ENCODE data around the gene KRTAP12-4.
"Not testable (repeated sequence)": the region's sequence is repeated elsewhere in the genome, so short reads cannot be mapped to it uniquely, and the experiment has no call there.

Gene KRTAP12-4

DNA sequence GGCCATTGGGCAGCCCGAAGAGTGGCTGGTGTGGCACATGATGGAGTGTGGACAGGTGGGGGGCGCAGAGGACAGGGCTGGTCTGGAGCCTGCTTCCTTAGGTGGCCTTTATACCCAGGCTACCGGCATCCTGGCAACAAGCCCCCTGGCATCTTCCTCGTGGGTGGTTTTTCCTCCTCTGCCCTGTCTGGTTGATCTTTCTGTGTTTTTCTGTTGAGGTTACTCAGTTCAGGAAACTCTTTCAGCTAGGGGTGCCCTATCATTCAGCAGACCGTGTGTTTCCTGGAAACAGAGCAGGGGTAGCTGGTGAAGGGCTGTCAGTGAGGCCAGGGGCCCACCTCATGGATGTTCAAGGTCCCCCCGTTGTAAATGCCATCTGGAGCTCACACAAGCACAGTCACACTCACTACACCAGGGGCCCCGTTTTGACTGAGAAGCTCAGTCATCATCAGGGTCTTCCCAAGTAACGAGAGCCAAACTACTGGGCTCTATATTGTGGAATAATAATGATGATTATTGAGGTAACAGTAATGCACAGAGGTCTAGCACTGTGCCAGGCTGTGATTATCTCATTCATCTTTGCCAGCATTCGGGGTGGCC, at the start of gene KRTAP12-4:
Gene KRTAP12-4, minus strand, starts transcription at position 84 of the 600 bp plus-strand sequence. Its CDS starts 45 bp downstream, at position 39.
- DNase-seq, result no peak

DNA sequence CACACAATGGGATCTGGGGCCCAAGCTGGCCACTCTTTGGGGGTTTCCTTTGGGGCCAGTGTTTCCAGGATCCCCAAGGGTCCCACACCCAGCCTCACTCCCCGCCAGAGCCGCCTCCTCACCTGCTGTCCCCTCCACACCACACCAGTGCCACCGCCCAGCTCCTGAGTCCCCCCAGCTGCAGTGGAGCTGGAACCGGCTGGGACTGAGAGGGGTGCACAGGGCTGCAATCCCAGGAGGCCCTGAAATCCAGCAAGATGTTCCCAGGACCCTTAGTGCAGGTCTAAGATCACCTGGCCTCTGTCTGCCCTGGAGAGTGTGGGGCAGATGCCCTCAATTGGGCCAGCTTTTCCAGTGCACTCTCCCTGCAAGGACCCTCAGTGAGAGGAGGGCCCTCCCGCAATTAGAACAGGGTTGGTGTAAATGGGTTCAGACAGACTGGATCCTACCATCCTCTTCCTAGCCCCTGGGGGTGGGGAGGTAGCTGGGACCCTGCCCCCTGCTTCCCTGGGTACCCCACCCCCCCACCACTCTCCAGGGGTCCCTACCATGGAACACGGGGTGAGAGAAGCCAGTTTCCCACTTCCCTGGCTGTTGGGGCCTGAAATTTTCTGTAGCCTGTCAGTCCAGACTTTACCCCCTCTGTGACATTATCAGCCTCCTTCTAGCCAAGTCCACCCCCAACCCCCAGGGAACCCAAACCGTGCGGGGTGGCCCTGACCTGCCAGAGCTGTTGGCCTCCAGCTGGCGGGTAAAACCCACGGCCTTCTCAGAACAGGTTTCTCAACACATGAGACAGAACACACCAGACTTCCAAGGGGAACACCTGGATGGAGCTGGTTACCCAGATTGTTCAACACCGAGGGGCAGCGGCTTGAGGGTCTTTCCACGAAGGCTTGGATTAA, 49.5 kb upstream of the KRTAP12-4 start:
- DNase-seq, result no peak

DNA sequence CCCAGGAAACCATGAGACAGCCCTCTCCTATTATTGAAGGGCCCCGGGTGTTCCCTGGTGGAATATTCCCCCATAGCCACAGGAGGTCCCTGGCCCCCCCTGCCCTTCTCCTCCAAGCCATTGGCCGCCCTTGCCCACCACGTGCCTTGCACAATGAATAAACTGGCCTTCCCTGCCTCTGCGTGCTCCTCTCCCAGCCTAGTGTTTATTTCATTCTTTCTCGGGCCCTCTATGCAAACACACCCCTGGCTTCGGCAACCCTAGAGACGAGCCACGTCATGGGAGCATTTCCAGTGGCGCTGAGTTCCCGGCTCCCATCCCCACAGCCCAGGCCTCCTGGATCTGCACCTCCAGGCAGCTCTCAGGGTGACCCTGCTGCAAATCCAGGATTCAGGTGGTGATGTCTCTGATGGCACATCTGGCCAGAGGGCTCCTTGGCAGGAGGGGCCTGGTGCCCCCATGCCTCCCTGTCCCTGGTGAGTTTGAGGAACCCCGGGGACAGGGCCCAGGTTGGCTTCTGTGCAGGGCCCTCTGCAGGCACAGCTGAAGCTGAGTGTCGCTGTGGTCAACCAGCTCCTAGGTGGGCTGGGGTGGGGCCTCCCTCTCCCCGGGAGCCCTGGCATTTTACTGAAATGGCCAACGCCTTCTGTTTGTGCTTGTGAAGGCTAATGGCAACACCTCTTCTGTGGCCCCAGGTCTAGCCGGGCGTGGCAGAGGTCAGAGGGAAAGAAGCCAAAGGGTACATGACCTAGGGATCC, 48.7 kb upstream of the KRTAP12-4 start:
- DNase-seq, result no peak

DNA sequence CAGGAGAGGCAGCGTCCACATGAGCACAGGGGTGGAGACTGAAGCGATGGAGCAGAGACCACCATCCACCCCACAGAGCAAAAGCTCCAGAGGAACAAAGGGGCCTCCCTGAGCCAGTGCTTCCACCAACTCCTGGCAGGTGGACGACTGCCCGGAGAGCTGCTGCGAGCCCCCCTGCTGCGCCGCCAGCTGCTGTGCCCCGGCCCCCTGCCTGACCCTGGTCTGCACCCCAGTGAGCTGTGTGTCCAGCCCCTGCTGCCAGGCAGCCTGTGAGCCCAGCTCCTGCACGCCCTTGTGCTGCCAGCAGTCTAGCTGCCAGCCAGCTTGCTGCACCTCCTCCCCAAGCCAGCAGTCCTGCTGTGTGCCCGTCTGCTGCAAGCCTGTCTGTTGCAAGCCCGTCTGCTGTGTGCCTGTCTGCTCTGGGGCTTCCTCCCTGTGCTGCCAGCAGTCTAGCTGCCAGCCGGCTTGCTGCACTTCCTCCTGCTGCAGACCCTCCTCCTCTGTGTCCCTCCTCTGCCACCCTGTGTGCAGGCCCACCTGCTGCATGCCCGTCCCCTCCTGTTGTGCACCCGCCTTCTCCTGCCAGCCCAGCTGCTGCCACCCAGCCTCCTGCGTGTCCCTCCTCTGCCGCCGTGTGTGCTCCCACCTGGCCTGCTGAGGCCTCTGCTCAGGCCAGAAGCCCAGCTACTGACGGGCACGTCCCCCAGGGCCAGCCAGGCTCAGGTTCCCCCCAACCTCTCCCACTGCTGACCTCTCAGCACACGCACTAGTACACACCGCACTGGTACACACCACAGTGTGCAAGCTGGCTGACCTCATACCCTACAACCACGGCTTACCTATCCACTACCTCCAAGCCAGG, 47.9 kb upstream of the KRTAP12-4 start:
- DNase-seq, result no peak

- DNase-seq, result no peak
Observed at GRCh38 chr21:44701541-44701940, 47.1 kb upstream of the KRTAP12-4 start.

DNA sequence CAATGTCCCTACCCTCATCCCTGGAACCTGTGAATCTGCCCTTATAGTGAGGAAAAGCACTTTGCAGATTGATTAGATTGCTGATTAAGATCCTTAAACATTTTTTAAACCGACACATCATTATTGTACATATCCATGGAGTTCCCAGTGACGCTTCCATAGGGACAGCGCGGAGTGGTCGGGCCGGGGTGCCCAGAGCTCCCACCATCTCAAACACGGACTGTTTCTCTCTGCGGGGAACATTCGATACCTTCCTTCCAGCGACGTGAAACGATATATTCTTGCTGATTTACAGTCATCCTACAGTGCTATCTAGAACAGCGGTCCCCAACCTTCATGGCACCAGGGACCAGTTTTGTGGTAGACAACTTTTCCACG, 46.6 kb upstream of the KRTAP12-4 start:
- no peak for DNase-seq

GRCh38 chr21:44700101-44701022, 45.9 kb upstream of the KRTAP12-4 start:
- DNase-seq, result no peak

DNA sequence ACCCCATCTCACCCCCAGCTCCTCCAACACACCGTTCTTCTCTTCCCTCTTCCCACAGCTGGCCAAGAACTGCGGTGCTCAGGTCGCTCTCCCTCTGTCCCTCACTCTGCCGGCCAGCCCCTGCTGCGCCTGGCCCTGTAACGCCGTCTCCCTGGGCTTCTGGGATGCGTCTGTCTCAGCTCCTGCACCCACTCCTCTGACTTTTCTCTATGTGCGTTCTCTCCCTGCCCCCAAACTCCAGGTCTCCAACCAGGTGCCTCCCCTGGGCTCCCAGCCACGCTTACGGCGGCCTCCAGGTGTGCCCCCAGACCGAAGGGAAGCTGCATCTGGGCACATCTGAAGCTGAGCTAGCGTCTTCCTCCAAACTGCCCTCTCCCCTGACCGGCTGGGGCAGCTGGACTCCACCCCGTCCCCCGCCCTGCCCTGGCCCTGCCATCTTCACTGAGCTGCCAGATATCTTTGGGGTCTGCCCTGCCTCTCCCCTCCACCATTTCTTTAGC, 45.1 kb upstream of the KRTAP12-4 start:
- no peak for DNase-seq

DNA sequence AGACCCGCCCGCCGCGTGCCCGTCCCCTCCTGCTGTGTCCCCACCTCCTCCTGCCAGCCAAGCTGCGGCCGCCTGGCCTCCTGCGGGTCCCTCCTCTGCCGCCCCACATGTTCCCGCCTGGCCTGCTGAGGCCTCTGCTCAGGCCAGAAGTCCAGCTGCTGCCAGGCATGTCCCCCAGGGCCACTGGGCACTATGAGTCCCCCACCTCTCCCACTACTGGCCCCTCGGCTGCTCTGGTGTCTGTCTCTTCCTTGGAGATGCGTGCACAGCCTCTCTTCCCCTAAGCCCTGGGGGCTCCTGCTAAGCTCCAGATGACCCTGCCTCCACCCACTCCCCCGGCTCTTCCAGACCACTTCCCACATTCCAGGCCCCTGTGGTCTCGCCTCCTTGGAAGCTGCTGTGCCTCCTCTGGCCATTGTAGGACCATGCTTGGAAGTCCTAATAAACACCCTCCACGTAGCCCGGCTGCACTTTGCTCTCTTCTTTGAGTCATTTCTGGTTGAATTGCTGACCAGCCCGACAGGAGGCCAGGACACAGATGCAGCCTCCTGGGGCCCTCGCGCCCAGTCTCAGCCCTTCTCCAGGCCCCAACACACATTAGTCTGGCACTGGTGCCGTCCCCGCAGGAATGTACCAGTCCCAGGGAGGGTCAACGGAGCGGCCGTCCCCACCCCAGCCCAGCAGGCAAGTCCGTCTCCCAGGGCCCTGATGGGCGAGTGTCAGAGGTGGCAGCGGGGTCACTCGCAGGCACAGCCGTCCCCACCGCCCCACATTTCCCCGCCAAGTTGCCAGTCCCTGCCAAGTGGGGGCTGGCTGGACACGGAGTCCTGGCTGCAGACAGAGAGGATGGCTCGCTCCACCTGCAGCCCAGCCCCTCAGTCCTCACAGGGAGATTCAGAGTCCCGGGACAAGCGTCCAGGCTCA, 43.6 kb upstream of the KRTAP12-4 start:
- no peak for DNase-seq

DNA sequence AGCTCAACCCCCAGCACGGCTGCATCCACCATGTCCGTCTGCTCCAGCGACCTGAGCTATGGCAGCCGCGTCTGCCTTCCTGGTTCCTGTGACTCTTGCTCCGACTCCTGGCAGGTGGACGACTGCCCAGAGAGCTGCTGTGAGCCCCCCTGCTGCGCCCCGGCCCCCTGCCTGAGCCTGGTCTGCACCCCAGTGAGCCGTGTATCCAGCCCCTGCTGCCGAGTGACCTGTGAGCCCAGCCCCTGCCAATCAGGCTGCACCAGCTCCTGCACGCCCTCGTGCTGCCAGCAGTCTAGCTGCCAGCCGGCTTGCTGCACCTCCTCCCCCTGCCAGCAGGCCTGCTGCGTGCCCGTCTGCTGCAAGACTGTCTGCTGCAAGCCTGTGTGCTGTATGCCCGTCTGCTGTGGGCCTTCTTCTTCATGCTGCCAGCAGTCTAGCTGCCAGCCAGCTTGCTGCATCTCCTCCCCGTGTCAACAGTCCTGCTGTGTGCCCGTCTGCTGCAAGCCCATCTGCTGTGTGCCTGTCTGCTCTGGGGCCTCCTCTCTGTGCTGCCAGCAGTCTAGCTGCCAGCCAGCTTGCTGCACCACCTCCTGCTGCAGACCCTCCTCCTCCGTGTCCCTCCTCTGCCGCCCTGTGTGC, 42.8 kb upstream of the KRTAP12-4 start, which contains the start of gene KRTAP10-12:
Gene KRTAP10-12, plus strand, starts transcription at position 1 of the 639 bp plus-strand sequence. Its CDS starts 30 bp downstream, at position 31.
- not testable (repeated sequence) for DNase-seq

DNA sequence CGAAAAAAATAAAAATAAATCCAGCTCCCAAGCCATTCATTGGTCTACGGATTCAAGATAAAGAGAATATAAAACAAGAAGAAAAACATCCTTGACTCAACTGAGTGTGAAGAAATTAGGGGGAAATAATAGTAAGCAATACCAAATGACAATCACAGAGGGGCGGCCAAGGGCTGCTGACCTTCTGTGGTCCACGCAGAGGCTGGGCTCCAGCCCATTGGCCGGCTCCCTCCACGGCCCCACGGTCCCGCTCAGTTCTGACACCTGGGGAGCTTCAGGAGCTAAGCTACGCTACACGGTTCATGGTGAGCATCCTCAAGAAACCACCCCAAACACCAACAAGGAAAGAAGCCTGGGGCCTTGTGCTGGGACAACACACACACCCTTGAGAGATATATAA, 42.1 kb upstream of the KRTAP12-4 start:
- DNase-seq, result no peak

DNA sequence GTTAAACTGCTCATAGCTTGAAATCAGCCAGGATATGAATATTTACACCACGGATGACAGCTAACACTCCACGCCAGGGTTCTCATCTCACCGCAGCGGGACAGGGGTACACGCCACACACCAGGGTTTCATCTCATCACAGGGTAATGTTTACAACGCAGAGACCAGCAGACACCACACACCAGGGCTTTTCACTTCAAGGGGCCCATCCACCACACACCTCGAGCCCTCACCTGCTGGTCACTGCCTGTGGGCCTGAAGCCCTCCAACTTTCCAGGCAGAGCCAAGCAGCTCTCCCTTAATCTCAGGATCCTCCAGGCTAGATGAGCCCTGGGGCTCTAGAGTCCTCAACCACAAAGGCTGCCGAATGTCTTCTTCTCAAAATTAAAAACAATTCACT, 41.2 kb upstream of the KRTAP12-4 start:
- no peak for DNase-seq

DNA sequence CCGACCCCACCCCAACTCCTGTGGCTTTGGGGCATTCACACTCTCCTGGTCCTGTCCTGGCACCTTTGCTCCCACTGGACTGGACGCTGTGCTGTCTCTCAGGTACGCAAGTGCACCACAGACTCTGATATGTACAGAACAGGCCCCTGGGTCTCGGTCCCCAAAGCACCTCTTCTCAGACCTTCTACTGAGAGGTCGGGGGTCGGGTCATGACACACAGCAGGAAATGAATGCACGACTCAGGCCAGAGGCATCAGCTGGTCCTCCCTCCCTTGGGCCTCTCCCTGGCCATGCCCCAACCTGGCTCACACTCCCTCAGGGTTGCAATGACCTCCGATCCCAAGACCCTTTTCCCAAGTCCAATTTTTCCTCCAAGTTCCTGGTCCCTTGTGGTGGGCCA, 40.7 kb upstream of the KRTAP12-4 start:
- no peak for DNase-seq

GRCh38 chr21:44694776-44695175, 40.3 kb upstream of the KRTAP12-4 start:
- DNase-seq, result no peak

DNA sequence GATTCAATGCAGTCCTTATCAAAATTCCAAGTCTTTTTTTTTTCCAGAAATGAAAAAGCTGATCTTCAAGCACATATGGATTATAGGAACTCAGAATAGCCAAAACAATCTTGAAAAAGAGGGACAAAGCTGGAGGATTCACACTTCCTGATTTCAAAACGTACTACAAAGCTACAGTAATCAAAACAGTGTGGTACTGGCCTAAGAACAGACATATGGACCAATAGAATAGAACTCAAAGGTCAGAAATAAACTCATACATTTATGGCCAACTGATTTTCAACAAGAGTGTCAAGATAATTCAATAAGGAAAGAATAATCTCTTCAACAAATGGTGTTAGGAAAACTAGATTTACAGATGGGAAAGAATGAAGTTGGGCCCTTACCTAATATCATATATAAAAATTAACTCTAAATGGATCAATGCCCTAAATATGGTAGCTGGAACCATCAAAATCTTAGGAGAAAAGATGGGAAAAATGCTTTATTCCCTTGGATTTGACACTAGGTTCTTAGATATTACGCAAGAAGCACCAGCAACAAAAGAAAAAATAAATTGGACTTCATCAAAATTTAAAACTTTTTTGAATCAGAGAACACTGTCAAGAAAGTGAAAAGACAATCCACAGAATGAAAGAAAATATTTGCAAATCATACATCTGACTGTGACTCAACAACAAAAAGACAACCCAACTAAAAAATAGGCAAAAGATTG, 38.5 kb upstream of the KRTAP12-4 start:
- DNase-seq, result no peak

- DNase-seq, result no peak
Observed at GRCh38 chr21:44691686-44692085, 37.2 kb upstream of the KRTAP12-4 start.

GRCh38 chr21:44689740-44690139, 35.3 kb upstream of the KRTAP12-4 start:
- not testable (repeated sequence) for DNase-seq

GRCh38 chr21:44687671-44688070, 33.2 kb upstream of the KRTAP12-4 start:
- DNase-seq, result no peak
